Measurements from ENCODE around the gene GALNT10.

GRCh38 chr5:154345255-154345952 is 154.9 kb downstream of the GALNT10 start:
- TF ChIP-seq CTCF (conservative IDR thresholded peaks at IDR 0.05 in 1 of 2, IDR thresholded peaks at IDR 0.05 in 1 of 2; ENCODE audit: low read depth in 1 of 2, low read length in 2 of 2) (no peak), EZH2 (IDR thresholded peaks at IDR 0.05; ENCODE audit: low read length, missing control alignments) (no peak)

Measured in fibroblast of lung (primary cell).